NCI-H2171 (cell line): ENCODE measurements around the gene LGR6.
A peak's percentile ranks its signal among the peaks of the same experiment; 100 is the strongest.
"Not testable (repeated sequence)": the region's sequence is repeated elsewhere in the genome, so short reads cannot be mapped to it uniquely, and the experiment has no call there.

Source experiments
- DNase-seq: peaks from one replicate; lab custom pipeline; 2025; lab: John Stamatoyannopoulos, UW

The LGR6 gene

DNA sequence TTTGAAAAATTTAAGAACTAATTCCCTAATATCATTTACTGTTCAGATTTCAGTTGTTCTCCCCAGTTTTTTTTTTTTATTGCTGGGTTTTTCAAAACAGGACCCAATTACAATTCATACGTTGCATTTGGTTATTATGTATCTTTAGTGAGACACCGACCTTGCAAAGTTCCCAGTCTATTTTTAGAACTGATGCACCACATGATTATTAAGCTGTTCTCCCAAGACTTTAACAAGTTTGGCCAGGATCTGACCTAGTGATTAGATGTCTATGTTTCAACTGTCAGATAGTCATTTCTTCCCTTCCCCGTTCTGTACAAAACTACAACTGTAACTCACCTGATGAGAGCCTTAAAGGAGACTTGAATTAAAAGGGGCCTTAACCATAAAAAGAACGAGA is 140.3 kb downstream of the LGR6 start:
- no peak for DNase-seq

DNA sequence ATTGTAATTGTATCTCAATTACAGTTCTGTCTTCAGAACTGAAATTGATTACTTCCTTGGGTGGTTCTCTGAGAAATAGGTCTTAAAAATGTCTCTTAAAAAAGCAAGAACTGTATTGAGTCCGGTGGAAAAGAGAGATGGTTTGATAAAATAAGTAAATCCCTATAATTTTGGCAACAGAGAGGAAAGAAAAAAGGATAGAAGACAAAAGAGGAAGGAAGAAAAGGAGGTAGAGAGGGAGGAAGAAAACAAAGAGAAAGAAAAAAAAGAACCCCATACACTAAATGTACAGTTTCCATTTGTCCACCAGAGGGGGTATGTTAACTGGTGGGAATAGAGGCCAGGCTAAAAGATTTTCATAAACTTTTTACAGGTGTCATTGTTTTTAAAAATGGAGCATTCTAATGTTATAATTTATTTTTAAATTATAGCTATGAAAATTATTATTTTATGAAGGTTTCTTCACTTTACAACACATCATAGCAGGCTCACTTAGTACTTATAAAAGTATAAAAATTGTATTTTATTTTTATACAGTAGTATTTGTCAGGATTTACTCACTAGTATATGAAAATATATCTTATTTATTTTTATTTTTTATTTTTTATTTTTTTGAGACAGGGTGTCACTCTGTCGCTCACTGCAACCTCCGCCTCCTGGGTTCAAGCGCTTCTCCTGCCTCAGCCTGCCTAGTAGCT is 150.2 kb downstream of the LGR6 start:
- DNase-seq, result peak; percentile 55

DNA sequence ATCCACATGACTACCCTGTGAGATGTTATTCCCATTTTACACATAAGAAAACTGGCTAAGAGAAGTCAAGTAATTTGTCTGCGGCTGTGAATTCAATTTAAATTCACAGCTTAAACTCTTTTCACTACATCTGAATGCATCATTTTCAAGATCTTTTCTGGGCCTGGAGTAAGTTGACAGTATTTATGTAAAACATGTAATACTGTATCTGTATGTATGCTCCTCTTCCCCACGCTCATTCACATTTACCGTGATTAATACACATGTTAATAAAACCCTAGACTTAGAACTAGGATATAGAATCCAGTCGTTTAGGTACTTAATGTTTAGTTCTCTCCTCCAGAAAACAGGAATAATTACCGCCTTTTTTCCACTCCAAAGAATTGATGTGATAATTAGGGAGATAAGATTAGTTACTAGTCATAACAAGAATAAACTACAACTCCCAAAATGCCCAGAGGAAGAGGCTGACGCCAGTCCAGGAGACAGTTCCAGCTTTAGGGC is 154.5 kb downstream of the LGR6 start:
- no peak for DNase-seq

DNA sequence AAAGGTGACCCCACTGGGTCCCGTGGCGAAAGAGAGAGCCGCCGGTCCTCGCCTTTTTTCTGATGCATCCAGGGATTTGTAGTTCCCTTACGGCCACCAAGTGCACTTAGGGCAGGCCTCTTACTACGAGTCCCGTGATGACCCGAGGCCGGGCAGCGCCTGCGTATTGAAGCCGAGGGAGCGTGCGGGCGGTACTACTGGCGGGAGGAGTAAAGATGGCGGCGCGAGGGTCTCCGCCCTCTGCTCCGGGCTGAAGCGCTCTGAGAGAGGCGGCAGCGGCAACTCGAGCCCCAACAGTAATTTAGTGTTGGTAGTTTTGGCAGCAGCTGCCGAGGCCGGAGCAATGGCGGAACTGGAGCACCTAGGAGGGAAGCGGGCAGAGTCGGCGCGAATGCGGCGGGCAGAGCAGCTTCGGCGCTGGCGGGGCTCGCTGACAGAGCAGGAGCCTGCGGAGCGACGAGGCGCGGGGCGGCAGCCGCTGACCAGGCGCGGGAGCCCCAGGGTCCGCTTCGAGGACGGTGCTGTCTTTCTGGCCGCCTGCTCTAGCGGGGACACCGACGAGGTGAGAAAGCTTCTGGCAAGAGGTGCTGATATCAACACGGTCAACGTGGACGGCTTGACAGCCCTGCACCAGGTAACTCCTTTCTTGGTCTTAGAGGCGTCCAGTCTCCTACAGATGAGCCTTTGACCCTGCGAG is 155.1 kb downstream of the LGR6 start, which contains the start of gene PPP1R12B:
Gene PPP1R12B (plus strand): TSS at position 191 of the 697 bp plus-strand sequence. CDS start 153 bp downstream, at position 344.
- DNase-seq, result peak; percentile 96

DNA sequence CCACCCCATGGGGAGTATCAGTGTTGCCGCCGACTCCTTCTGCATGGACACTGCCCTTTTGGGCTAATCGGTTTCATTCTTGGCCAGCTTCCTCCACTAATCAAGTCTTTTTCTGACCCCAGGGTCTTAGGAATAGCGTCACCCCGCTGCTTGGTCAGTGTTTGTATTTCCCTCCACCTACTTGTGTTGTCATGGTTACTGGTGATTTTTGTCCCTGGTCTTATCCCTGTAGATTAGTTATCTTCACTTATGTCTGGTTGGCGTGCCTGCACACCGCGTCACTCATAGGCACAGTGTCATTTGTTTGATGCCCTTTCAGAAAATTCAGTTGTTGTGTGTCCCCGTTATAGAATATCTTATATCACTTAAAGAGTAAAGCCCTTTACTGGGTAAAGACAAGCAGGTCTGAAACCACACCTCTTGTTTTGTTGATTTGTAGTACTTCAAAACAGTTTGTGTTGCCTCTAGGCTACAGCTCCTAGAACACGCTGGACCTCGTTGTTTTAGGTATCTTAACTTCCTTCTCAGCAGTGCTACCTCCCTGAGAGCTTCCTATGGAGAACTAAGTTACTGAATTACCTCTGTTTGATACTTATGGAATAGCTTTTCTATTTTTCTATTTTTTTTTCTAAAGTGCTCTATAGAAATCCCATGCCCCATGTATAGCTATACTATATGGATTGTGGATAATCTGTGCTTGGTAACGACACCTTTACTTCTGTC is 155.8 kb downstream of the LGR6 start:
- DNase-seq, result no peak

DNA sequence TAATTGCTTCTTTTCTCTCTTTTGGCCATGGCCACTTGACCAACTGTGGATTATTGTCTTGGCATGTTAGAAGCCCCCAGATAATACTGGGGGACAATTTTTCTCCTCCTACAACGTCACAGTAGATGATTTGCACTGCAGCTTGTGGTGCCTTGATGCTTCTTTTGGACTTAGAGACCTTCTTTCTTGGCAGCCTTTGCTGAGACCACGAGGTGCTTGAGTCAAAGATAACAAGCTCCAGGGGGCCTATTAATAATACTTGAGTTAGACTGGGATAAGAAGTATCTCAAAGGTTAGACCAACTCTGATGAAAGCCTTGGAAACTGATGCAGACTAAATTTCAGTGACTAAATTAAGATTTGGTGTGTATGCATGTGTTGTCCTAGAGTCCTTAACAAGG is 158.1 kb downstream of the LGR6 start:
- DNase-seq, result no peak

DNA sequence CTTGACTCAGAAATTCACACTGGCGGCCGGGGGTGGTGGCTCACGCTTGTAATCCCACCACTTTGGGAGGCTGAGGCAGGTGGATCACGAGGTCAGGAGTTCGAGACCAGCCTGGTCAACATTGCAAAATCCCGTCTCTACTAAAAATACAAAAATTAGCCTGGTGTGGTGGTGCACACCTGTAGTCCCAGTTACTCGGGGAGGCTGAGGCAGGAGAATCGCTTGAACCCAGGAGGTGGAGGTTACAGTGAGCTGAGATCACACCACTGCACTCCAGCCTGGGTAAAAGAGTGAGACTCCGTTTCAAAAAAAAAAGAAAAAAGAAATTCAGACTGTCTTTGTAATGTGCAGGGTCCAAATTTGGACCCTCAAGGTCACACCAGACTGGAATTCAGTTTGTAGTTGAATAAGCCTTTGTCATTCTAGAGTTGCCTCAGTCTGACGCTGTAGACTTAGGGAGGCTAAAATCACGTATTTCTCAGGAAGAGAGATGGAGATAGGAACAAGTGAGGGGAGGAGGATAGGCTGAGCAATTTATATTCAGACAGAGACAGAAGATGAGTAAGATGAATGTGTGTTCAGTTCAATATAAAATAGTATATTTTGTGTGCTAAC is 159.1 kb downstream of the LGR6 start:
- DNase-seq, result not testable (repeated sequence)

DNA sequence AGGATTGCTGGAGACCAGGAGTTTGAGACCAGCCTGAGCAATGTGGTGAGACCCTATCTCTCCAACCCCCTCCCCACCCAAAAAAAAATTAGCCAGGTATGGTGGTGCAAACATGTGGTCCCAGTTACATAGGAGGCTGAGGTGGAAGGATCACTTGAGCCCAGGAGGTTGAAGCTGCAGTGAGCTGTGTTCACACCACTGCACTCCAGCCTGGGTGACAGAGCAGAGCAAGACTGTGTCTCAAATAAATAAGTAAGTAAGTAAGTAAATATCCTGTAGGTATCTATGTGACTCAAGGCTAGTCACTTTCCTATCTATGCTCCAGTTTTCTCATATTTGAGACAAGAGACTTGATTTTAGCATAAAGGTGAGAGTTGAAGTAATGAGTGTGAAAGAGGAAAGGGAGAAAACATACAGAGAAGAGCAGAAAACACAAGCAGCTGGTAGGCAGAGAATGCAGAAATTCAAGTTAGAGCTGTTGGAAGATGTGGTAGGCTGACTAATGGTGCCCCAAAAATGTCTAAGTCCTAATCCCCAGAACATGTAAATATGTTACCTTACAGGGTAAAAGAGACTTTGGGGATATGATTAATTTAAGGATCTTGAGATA is 162.4 kb downstream of the LGR6 start:
- DNase-seq, result no peak

DNA sequence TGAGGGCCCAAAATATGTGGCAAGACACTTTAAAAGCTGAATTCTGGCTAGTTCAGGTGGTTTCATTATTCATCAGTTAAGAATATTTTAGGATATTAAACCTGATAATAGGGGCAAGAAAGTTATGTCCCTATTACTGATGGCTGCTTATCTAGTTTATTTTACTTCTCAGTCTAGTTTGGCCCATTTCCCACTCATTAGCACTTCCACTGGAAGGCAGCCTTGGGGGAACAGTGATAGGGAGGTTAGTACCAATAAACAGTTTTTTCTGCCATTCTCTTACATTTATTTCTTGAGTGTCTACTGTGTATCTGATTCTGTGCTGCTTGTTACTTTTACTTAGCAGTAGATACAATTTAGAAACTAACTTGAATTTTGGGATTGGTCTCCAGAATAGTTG is 163.9 kb downstream of the LGR6 start:
- DNase-seq, result no peak

DNA sequence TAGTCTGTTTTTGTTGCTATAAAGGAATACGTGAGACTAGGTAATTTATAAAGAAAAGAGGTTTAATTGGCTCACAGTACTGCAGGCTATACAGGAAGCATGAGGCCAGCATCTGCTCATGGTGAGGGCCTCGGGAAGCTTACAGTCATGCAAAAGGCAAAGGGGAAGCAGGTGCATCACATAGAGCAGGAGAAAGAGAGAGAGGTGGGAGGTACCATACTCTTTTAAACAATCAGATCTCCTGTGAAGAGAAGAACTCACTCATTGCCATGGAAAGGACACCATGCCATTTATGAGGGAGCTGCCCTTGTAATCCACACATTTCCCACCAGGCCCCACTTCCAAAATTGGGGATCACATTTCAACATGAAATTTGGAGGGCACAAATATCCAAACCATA is 167.6 kb downstream of the LGR6 start:
- DNase-seq, result no peak

DNA sequence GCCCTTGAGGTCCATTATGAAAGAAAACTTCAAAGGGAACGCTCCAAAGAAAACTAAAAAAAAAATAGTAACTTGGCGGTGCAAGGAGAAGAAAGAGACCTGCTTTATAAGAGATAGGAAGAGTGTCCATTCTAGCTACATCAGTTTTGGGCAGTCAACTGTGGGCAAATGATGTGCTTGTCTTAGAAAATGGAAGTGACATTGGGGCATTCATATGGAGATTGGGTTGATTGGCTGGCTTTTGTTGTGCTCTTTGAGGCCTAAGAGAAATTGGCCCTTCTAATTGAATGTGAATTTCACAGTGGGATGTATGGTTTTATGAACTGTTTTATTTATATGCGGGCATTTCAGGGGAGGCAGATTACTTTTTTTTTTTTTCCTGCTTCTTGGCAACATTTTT is 168.1 kb downstream of the LGR6 start:
- no peak for DNase-seq

DNA sequence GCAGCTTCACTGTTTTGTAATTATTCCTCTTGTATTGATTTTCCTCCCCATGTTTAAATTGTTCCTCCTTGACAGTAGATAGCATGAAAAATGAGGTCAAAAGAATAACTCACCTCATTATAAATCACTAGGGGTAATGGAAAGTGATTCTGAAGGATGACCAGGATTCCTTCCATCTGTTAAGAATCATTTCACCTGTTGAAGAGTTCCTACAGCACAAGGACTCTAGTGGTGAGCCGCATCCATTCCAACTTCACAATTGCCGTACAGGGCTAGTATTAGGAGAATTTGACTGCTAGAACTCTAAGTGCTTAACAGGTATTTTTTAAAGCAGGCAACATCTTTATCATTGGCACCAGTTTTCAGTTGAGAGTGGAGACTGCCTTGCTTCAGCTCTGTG is 168.6 kb downstream of the LGR6 start:
- no peak for DNase-seq

DNA sequence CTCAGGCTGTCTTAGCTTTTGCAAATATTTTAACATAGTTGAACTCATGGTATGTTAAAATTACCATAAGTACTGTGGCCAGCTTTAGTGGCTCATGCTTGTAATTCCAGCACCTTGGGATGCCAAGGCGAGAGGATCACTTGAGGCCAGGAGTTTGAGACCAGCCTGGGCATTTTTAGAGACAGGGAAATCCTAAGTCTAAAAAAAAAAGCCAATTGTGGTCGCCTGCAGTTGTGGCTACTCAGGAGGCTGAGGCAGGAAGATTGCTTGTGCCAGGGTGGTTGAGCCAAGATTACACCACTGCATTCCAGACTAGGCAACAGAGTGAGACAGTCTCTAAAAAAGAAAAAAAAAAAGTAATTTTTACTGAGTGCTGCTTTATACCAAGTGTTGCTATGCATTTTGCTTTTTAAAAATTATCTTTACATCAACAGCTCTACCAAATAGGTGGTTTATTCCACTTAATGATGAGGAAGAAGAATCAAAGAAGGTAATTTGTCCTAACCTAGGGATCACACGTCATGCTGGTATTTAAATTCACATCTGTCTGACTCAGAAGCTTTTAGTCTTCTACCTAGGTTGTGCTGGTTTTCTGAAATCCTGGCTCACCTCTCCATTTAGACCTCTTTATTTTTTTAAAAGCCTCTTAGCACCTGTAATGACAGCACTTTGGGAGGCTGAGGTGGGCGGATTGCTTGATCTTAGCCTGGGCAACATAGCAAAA is 171.7 kb downstream of the LGR6 start:
- DNase-seq, result no peak

DNA sequence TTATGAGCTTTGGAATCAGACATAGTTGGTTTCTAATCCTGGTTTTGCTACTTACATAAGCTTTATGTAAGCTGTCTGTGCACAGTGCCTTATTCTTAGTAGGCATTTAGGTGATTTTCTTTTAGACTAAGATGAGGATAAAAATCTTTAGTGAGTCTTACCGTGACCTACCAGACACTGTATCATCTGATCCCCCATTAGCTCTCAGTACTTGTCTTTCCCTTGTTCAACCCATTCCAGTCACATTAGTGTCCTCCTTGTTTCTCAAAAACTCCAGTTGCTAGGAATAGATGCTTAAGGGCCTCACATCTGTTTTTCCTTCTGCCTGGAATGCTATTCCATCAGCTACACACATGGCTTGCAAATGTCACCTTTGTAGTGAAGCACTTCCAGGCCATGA is 173.7 kb downstream of the LGR6 start:
- no peak for DNase-seq
